Measurements from ENCODE around the gene FAM9B.

FAM9B gene

DNA sequence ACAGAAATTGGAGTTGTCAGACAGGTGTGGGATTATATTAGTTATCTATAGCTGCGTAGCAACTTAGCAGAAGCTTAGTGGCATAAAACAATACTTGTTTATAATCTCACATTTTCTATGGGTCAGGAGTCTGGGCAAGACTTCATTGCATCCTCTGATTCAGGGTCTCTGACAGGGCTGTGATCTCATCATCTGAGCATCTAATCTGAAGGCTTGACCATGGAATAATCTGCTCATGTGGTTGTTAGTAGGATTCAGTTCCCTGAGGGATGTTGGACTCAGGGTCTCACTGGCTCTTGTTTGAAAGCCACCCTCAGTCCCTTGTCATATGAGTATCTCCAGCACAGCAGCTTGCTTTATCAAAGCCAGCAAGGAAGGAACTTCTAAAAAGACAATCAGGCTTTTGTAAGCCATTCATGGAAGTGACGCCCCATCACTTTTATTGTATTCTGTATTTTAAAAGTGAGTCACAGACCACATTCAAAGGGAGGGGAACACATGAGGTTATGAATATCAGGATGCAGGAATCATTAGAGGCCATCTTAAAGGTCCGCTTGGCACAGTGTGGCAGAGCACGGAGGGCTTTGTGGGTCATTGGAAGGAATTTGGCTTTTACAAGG is 37.2 kb upstream of the FAM9B start:
- no peak for TF ChIP-seq RAD21 (IDR thresholded peaks at IDR 0.05; ENCODE audit: low read depth)
- no peak for TF ChIP-seq YY1 (IDR thresholded peaks at IDR 0.05; ENCODE audit: low read depth)
- no peak for TF ChIP-seq CREB1 (IDR thresholded peaks at IDR 0.05; ENCODE audit: low read depth)
- TF ChIP-seq, protein P1, sequence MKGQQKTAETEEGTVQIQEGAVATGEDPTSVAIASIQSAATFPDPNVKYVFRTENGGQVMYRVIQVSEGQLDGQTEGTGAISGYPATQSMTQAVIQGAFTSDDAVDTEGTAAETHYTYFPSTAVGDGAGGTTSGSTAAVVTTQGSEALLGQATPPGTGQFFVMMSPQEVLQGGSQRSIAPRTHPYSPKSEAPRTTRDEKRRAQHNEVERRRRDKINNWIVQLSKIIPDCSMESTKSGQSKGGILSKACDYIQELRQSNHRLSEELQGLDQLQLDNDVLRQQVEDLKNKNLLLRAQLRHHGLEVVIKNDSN (IDR thresholded peaks at IDR 0.05): no peak
- no peak for TF ChIP-seq FOXM1 (IDR thresholded peaks at IDR 0.05; ENCODE audit: borderline replicate concordance, low read depth)
- TF ChIP-seq TCF12 (IDR thresholded peaks at IDR 0.05; ENCODE audit: low read depth): no peak
- no peak for TF ChIP-seq EP300 (IDR thresholded peaks at IDR 0.05; ENCODE audit: borderline replicate concordance)
- no peak for TF ChIP-seq TEAD4 (IDR thresholded peaks at IDR 0.05)
- no peak for TF ChIP-seq CEBPB (IDR thresholded peaks at IDR 0.05)
- no peak for TF ChIP-seq ZBTB7A (IDR thresholded peaks at IDR 0.05; ENCODE audit: low read depth)
- TF ChIP-seq, protein P2, sequence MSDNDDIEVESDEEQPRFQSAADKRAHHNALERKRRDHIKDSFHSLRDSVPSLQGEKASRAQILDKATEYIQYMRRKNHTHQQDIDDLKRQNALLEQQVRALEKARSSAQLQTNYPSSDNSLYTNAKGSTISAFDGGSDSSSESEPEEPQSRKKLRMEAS (IDR thresholded peaks at IDR 0.05): no peak
- TF ChIP-seq, protein P3, sequence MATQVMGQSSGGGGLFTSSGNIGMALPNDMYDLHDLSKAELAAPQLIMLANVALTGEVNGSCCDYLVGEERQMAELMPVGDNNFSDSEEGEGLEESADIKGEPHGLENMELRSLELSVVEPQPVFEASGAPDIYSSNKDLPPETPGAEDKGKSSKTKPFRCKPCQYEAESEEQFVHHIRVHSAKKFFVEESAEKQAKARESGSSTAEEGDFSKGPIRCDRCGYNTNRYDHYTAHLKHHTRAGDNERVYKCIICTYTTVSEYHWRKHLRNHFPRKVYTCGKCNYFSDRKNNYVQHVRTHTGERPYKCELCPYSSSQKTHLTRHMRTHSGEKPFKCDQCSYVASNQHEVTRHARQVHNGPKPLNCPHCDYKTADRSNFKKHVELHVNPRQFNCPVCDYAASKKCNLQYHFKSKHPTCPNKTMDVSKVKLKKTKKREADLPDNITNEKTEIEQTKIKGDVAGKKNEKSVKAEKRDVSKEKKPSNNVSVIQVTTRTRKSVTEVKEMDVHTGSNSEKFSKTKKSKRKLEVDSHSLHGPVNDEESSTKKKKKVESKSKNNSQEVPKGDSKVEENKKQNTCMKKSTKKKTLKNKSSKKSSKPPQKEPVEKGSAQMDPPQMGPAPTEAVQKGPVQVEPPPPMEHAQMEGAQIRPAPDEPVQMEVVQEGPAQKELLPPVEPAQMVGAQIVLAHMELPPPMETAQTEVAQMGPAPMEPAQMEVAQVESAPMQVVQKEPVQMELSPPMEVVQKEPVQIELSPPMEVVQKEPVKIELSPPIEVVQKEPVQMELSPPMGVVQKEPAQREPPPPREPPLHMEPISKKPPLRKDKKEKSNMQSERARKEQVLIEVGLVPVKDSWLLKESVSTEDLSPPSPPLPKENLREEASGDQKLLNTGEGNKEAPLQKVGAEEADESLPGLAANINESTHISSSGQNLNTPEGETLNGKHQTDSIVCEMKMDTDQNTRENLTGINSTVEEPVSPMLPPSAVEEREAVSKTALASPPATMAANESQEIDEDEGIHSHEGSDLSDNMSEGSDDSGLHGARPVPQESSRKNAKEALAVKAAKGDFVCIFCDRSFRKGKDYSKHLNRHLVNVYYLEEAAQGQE (IDR thresholded peaks at IDR 0.05; ENCODE audit: low read depth): no peak
- TF ChIP-seq TAF1 (IDR thresholded peaks at IDR 0.05; ENCODE audit: low read depth): no peak
- TF ChIP-seq NFIC (IDR thresholded peaks at IDR 0.05): no peak
- no peak for TF ChIP-seq EGR1 (IDR thresholded peaks at IDR 0.05)

DNA sequence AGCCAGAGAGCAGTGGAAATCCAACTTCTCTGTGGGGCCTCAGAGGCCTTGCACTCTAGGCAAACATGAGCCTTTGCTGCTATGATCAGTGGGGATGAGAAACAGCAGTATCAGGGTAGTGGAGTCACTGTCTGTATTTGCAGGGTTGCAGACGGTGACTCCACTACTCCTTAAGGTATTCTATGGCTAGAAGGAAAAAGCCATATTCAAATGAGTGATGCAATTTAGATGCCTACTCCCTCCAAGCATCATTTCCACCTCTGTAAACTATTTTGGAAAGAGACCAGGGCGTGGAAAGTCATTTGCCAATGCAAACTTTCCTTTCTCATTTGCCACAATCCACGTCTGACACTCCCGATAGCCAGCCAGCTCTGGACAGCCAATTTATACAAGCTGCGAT is 35.6 kb upstream of the FAM9B start:
- TF ChIP-seq, protein P2 (IDR thresholded peaks at IDR 0.05): no peak
- TF ChIP-seq EP300 (IDR thresholded peaks at IDR 0.05; ENCODE audit: borderline replicate concordance): no peak
- TF ChIP-seq CREB1 (IDR thresholded peaks at IDR 0.05; ENCODE audit: low read depth): no peak
- no peak for TF ChIP-seq TCF12 (IDR thresholded peaks at IDR 0.05; ENCODE audit: low read depth)
- TF ChIP-seq, protein P1 (IDR thresholded peaks at IDR 0.05): no peak
- no peak for TF ChIP-seq FOXM1 (IDR thresholded peaks at IDR 0.05; ENCODE audit: borderline replicate concordance, low read depth)

DNA sequence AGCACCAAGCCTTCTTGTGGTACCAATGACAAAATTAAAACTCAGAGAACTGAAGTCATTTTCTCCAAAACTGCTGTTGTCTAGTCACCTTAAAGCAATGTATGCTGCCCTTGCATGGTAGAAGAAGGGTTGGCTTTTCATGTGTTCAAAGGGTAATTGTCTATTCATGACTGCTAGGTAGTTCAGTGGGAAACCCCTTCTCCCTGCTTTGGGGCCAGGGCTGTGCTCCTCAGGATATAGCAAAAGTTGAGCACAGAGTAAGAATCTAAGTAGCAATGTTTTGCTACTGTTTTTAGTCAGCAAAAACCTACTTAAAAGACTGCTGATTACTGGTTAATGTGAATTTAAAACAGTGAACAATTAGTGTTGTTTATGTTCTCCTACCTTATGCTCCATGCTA is 30.8 kb upstream of the FAM9B start:
- TF ChIP-seq EGR1 (IDR thresholded peaks at IDR 0.05) (no peak), EP300 (IDR thresholded peaks at IDR 0.05; ENCODE audit: borderline replicate concordance) (no peak), YY1 (IDR thresholded peaks at IDR 0.05; ENCODE audit: low read depth) (no peak), TAF1 (IDR thresholded peaks at IDR 0.05; ENCODE audit: low read depth) (no peak), TEAD4 (IDR thresholded peaks at IDR 0.05) (no peak), NFIC (IDR thresholded peaks at IDR 0.05) (no peak), TCF12 (IDR thresholded peaks at IDR 0.05; ENCODE audit: low read depth) (no peak), RAD21 (IDR thresholded peaks at IDR 0.05; ENCODE audit: low read depth) (no peak), CREB1 (IDR thresholded peaks at IDR 0.05; ENCODE audit: low read depth) (no peak), ZBTB7A (IDR thresholded peaks at IDR 0.05; ENCODE audit: low read depth) (no peak), CEBPB (IDR thresholded peaks at IDR 0.05) (no peak), FOXM1 (IDR thresholded peaks at IDR 0.05; ENCODE audit: borderline replicate concordance, low read depth) (no peak)
- TF ChIP-seq, protein P2 (IDR thresholded peaks at IDR 0.05): no peak
- TF ChIP-seq, protein P3 (IDR thresholded peaks at IDR 0.05; ENCODE audit: low read depth): no peak
- TF ChIP-seq, protein P1 (IDR thresholded peaks at IDR 0.05): no peak

DNA sequence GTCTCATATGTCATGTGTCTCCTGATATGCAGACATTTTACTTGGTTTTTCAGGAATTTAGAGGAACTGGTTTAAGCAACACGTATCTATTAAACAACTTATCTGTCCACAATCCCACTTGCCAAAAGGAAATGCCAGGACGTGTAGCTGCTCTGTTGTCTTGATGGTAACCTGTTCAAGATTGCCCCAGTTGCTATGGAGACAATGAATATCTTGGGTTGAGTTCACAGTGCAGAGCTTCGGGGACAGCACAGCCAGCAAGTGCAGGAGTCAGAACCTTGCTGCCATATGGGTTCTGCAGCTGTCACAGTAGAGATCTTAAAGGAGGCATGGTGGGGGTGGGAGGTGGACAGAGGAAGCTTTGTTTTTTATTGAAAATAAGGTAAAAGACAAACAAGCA is 28.7 kb upstream of the FAM9B start:
- TF ChIP-seq, protein P1 (IDR thresholded peaks at IDR 0.05): no peak
- TF ChIP-seq RAD21 (IDR thresholded peaks at IDR 0.05; ENCODE audit: low read depth) (no peak), CREB1 (IDR thresholded peaks at IDR 0.05; ENCODE audit: low read depth) (no peak), ZBTB7A (IDR thresholded peaks at IDR 0.05; ENCODE audit: low read depth) (no peak), TCF12 (IDR thresholded peaks at IDR 0.05; ENCODE audit: low read depth) (no peak), YY1 (IDR thresholded peaks at IDR 0.05; ENCODE audit: low read depth) (no peak), EGR1 (IDR thresholded peaks at IDR 0.05) (no peak), TAF1 (IDR thresholded peaks at IDR 0.05; ENCODE audit: low read depth) (no peak), EP300 (IDR thresholded peaks at IDR 0.05; ENCODE audit: borderline replicate concordance) (no peak), NFIC (IDR thresholded peaks at IDR 0.05) (no peak)
- TF ChIP-seq, protein P2 (IDR thresholded peaks at IDR 0.05): no peak
